ENCODE measurements around the gene PKD2L2.
"Not testable (repeated sequence)": the region's sequence is repeated elsewhere in the genome, so short reads cannot be mapped to it uniquely, and the experiment has no call there.

Gene PKD2L2

GRCh38 chr5:137939331-137939730 is 50.1 kb downstream of the PKD2L2 start:
- DNase-seq (ENCODE audit: low read depth in 1 of 2, low spot score in 1 of 2), result no peak
- in situ Hi-C loops (cut with HindIII; ENCODE audit: low pct_unique_long_range_greater_than_20kb, low sequenced_read_pairs), result no loop called here
- no peak for TF ChIP-seq JUND (IDR thresholded peaks at IDR 0.05; ENCODE audit: low read depth)

GRCh38 chr5:137944280-137944679 is 55.0 kb downstream of the PKD2L2 start:
- in situ Hi-C loops (cut with HindIII; ENCODE audit: low pct_unique_long_range_greater_than_20kb, low sequenced_read_pairs), result not testable (repeated sequence)

DNA sequence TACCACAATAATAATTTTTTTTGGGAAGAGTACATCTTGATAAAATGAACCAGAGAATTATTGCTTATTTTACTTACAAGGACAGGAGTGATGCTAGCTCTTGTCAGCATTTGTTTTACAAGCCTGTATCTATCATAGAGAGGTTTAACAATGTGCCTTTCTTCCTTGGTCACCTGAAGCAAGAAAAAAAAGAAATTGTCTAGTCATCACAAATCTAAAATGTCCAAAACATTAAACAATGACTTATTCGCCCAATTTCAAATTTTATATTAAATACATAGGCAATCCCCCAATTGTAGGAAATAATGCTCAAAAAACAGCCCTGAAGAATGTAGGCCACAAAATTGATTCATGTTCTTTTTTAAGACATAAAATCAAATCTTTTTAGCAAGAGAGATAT is 56.6 kb downstream of the PKD2L2 start:
- no peak for TF ChIP-seq JUND (IDR thresholded peaks at IDR 0.05; ENCODE audit: low read depth)
- DNase-seq (ENCODE audit: low read depth in 1 of 2, low spot score in 1 of 2), result no peak
- in situ Hi-C loops (cut with HindIII; ENCODE audit: low pct_unique_long_range_greater_than_20kb, low sequenced_read_pairs), result no loop called here

More at GRCh38 chr5:137944280-137944679, 55.0 kb downstream of the PKD2L2 start:
- not testable (repeated sequence) for DNase-seq (ENCODE audit: low read depth in 1 of 2, low spot score in 1 of 2)

DNA sequence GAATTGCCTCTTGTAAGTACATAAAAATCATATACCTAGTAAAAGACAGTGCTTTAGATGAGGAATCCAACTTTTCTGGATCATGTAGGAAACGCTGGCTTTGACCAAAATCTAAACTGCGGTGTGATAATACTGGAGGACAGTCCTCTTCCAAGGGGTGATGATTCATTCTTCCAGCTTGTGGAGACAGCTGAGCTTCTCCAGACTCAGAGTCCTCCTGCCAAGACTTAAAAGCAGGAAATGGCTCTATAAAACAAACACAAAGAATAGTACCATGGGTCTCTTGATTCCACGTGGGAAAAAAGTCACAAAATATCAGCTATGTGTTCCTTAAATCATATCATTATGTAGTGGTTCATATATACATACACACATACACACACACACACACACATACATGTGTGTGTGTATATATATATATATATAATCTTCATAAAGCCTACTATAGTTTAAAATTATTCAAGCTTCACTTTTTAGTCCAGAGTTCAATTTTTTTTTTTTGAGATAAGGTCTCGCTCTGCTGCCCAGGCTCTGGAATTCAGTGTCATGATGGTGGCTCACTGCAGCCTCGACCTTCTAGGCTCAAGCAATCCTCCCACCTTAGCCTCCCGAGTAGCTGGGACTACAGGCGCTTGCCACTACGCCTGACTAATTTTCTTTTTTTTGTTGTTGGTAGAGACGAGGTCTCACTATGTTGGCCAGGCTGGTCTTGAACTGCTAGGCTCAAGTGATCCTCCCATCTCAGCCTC is 65.0 kb downstream of the PKD2L2 start:
- no peak for DNase-seq (ENCODE audit: low read depth in 1 of 2, low spot score in 1 of 2)
- in situ Hi-C loops (cut with HindIII; ENCODE audit: low pct_unique_long_range_greater_than_20kb, low sequenced_read_pairs), result no loop called here
- no peak for TF ChIP-seq JUND (IDR thresholded peaks at IDR 0.05; ENCODE audit: low read depth)

DNA sequence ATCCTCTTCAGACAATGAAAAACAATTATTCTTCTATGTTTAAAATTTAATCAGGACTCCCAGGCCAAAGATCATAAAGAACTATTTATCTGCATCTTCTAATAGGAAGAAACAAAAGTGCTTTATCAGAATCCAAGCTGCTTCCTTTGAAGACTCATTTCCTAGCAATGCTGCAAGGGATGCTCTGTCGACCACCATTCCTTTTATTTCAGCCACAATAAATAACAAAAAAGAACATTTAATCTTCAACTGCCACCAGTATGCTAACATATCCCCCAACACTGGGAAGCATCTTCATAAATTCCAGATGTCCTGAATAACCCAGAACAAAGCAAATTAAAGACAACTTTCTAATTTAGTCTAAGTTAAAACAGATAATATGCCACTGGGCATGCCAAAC is 68.7 kb downstream of the PKD2L2 start:
- in situ Hi-C loops (cut with HindIII; ENCODE audit: low pct_unique_long_range_greater_than_20kb, low sequenced_read_pairs), result no loop called here
- no peak for TF ChIP-seq JUND (IDR thresholded peaks at IDR 0.05; ENCODE audit: low read depth)
- DNase-seq (ENCODE audit: low read depth in 1 of 2, low spot score in 1 of 2), result no peak

GRCh38 chr5:137959488-137959887 is 70.2 kb downstream of the PKD2L2 start:
- in situ Hi-C loops (cut with HindIII; ENCODE audit: low pct_unique_long_range_greater_than_20kb, low sequenced_read_pairs), result no loop called here
- DNase-seq (ENCODE audit: low read depth in 1 of 2, low spot score in 1 of 2), result no peak
- TF ChIP-seq JUND (IDR thresholded peaks at IDR 0.05; ENCODE audit: low read depth), result no peak

DNA sequence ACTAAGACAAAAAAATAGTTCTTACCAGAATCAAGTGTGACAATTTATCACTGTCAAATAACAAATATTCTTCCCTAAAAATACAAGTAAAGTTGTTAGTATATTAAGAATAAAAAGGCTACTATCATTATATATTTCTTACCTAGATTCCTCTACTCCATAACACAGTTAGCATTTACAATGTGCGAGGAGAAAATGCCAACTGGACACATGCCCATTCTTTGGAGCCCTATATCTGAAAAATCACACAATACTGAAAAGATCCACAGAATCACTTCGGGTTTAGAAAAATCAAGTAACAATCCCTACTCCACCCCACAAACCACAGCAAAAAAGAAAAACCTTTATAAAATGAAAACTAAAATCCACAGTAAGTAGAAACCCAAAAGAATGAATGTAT is 70.9 kb downstream of the PKD2L2 start:
- no peak for TF ChIP-seq JUND (IDR thresholded peaks at IDR 0.05; ENCODE audit: low read depth)
- DNase-seq (ENCODE audit: low read depth in 1 of 2, low spot score in 1 of 2), result no peak
- in situ Hi-C loops (cut with HindIII; ENCODE audit: low pct_unique_long_range_greater_than_20kb, low sequenced_read_pairs), result no loop called here

DNA sequence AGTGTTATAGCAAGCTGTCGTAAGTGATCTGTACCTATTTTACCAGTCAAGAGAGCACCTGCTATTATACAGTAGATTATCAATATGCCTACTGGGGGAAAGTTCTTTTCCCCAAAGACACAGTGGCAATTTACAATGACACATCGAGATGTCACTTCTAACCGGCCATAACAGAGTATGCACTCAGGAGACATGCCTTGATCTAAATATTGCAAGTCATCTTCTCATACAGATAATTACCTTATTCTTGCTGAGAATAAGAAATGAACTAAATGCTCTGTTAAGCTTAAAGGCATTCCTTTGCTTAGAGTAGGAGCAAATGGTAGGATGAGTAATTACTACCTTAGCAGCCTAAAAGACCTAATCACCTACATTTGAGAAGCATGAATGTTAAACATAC is 71.6 kb downstream of the PKD2L2 start:
- DNase-seq (ENCODE audit: low read depth in 1 of 2, low spot score in 1 of 2), result no peak
- no peak for TF ChIP-seq JUND (IDR thresholded peaks at IDR 0.05; ENCODE audit: low read depth)
- in situ Hi-C loops (cut with HindIII; ENCODE audit: low pct_unique_long_range_greater_than_20kb, low sequenced_read_pairs), result no loop called here

DNA sequence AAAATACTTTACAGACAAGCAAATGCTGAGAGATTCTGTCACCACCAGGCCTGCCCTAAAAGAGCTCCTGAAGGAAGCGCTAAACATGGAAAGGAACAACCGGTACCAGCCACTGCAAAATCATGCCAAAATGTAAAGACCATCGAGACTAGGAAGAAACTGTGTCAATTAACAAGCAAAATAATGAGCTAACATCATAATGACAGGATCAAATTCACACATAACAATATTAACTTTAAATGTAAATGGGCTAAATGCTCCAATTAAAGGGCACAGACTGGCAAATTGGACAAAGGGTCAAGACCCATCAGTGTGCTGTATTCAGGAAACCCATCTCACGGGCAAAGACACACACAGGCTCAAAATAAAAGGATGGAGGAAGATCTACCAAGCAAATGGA is 81.1 kb downstream of the PKD2L2 start:
- DNase-seq (ENCODE audit: low read depth in 1 of 2, low spot score in 1 of 2); in situ Hi-C loops (cut with HindIII; ENCODE audit: low pct_unique_long_range_greater_than_20kb, low sequenced_read_pairs): not testable (repeated sequence)

DNA sequence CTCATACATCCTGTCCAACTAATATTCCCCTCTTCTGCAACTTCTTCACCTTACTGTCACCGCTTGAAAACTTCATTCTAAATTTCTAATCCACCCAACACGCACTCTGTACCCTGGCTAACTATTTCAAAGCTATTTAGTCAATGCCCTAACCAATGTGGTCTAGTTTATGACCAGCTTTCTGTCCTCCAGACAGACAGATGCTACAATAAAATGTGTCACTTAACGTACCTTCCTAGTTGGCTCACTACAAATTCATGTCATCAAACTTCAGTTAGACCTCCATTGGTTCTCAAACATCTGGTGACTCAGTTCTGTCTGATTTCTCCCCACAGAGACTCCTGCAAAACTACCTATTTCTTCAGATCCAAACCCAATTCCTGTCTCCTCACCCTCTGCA is 86.0 kb downstream of the PKD2L2 start:
- TF ChIP-seq JUND (IDR thresholded peaks at IDR 0.05; ENCODE audit: low read depth), result no peak
- in situ Hi-C loops (cut with HindIII; ENCODE audit: low pct_unique_long_range_greater_than_20kb, low sequenced_read_pairs), result no loop called here
- no peak for DNase-seq (ENCODE audit: low read depth in 1 of 2, low spot score in 1 of 2)

DNA sequence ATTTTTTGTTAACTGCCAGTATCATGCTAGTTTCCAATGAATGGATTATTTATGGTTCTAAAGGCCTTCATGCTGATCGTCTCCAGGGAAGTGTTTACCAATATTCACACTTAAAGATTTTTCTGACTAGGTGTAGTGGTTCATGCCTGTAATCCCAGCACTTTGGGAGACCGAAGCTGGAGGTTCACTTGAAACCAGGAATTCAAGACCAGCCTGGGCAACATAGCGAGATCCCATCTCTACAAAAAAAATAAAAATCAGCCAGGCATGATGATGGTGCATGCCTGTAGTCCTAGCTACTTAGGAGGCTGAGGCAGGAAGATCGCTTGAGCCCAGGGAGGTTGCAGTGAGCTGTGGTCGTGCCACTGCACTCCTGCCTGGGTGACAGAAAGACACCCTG is 100.2 kb downstream of the PKD2L2 start:
- no peak for DNase-seq (ENCODE audit: low read depth in 1 of 2, low spot score in 1 of 2)
- no peak for TF ChIP-seq JUND (IDR thresholded peaks at IDR 0.05; ENCODE audit: low read depth)
- in situ Hi-C loops (cut with HindIII; ENCODE audit: low pct_unique_long_range_greater_than_20kb, low sequenced_read_pairs), result no loop called here
